Islet of Langerhans (tissue), 1 donor: ENCODE measurements around the gene FLCN.
"Not testable (repeated sequence)": the region's sequence is repeated elsewhere in the genome, so short reads cannot be mapped to it uniquely, and the experiment has no call there.

Experiments
- FAIRE-seq: peaks from one replicate; lab custom pipeline; 2011; peaks lifted over from hg19 to GRCh38; lab: Jason Lieb, UNC

Gene FLCN

DNA sequence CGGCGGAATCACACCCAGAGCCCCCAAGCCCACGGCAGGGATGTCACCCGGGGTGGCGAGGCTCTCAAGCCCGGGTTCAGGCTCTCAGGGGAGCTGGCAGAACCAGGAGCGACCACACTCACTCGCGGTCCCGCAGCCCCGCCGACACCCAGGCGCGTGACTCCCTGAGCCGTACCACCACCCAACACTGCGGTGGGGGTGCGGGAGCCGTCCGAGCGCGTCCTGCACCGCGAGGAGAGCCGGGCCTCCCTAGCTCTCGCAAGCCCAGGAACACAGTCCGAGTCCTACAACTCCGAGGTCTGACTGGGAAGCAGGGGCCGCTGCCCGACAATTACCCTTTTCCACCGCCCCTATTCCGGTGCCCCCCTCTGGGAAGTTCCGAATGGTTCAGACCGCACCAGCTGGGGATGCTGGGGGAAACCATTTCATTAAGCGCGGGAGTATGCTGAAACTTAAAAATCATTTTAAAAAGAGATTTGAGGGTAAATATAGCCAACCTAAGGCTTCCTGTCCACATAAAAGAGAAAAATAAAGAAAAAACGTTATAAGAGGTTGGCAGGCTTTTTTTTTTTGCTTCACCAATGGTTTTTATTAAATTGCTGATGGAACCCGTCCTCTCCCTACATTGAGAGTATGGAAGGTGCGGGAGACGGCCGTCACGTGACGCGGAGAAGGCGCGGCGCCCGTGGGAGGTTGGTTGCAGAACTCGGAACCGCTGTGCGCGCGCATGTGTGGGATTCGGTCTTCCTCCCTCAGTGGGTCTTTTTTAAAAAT, at the start of gene FLCN:
TSS of gene FLCN (minus strand) at position 143 of the 774 bp plus-strand sequence. CDS start 9,031 bp downstream, outside the sequence.
- peak; percentile 82 for FAIRE-seq

GRCh38 chr17:17285951-17286350, 49.0 kb upstream of the FLCN start:
- FAIRE-seq: no peak

DNA sequence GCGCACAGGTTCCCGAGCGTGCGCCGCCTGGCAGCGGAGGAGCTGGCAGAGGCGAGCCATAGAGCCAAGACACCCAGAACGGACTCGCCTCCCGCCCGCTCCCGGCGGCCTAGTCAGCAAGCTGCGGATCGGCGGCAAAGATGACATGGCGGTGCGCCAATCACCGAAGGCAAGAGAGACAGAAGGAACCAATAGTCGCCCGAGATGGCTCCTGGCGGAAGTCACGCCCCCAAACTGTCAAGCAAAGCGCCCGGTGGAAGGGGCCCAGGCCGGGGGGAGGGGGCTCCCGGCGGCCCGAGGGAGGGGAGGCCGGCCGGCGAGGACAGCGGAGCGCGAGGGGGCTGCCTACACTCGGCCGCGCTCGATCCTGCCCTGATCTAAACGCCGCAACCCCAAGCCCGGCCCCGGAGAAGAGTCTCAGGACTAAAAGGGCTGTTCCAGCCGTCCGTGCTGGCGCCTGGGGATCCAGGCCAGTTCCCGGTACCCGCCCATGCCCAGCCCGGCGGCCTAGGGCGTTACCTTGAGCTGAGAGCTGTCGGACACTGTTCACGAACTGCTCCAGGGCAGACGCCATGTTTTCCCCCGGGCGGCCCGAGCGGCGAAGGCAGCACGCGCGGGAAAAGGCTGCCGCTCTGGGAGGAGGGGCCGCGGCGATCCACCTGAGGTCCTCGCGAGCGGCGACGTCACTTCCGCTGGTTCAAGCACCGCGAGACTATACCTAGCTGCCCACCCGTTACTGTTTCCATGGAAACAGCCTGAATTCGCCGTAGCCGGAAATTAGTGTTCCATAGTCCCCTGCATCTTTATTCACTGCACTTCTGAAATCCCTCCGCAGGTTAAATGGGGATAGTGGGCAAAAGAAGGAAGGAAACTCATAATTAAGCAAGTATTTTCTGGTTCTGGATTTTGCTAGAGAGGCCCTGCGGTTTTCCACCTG, 43.9 kb upstream of the FLCN start, which contains the start of gene COPS3:
TSS of gene COPS3 (minus strand) at position 634 of the 937 bp plus-strand sequence. CDS start at position 574, 60 bp downstream.
- peak; percentile 95 for FAIRE-seq

DNA sequence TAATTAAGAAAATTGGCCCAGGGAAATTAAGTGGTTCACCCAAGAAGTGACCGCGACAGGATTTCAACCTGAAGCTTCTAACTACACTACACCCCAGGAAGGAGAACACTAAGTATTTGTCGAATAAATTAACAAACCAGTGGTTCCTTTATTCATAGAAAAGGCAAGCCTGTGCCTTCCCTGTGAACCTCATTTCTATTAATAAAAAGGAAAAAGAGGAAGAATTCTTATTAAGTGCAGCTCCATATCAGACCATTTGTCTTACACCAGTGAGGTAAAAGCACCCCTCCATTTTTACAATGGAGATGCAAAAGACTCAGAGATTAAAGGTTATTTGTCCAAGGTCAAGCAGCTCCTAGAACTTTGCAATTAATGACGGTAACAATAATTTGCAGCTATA, 42.3 kb upstream of the FLCN start:
- no peak for FAIRE-seq

GRCh38 chr17:17277431-17277830, 40.5 kb upstream of the FLCN start:
- FAIRE-seq: not testable (repeated sequence)

DNA sequence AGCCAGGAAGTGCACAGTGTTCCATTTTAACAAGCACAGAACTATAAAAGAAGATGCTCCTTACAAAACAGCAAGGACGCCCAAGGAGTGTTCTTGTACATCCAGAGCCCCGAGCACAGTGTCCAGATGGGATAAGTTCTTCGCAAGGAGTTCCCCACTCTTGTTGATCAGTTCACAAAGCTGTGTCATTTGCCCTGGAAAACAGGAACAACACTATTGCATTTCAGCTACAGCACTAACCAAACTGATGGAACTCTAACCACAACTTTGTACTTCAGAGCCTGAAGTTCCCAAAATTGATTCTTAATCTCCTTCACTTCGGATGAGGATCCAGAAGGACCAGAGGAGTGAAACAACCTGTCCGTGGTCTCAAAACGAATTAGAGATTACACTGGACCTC, 39.0 kb upstream of the FLCN start:
- no peak for FAIRE-seq

DNA sequence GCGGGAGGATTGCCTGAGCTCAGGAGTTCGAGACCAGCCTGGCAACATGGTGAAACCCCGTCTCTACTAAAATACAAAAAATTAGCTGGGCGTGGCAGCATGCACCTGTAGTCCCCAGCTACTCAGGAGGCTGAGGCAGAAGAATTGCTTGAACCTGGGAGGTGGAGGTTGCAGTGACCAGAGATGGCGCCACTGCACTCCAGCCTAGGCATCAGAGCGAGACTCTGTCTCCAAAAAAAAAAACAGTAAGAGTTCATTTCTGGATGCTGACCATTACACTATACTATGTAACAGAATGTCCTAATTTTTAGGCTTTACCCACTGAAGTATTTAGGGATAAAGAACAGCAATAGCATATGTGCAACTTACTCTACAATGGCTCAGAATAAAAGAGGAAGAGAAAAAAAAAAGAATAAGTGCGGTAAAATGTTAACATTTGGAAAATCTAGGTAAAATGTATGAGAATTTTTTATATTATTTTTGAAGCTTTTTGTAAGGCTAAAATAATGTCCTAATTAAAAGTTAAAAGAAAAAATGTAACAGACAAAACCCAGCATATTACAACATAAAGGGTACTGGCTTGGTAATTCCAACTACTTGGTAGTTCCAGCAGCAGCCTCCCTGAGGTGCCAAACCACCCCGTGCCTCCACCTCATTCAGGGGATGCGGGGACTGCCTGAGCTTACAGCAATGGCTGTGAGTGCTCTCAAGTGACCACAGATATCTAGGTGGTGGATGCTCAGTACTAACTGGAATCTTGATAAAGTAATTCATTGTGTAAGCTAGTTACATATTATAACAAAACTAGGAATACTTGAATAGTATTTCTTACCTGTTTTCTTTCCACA, 33.2 kb upstream of the FLCN start:
- FAIRE-seq: no peak

DNA sequence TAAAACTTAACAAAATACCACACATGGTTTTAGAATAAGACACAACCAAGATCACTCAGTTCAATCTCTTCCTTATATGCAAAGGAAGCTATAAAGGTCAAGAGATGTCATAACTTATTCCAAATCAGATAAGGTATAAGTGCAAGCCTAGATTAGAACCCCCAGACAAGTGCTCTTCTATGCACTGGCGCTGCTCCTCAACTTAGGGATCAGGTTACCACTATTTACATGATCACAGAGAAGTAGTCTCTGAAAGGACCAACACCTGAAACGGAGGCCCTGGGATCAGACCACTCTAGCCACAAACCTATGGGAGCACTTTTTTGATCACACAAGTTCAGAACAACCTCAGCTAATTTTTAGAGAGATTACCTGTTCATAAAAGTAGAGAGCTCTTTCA, 27.5 kb upstream of the FLCN start:
- FAIRE-seq: no peak

DNA sequence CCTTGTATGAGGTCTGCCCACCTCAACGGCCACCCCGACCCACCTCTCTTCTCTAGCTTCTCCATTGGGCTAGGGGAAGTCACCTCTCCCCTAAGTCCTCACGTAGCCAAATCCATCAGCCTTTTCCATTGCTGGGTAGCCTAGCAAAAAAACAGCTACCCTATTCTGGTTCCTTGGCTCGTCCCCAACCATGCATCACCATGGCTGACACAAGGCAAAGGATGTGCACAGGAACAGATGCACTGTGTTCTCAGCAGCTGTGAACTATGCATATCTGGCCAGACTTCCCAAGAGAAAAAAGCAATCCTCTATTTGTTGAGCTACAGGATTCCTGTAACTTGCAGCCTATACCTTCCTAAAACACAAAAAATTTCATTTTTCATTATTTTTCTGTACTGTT, 22.0 kb upstream of the FLCN start:
- no peak for FAIRE-seq

DNA sequence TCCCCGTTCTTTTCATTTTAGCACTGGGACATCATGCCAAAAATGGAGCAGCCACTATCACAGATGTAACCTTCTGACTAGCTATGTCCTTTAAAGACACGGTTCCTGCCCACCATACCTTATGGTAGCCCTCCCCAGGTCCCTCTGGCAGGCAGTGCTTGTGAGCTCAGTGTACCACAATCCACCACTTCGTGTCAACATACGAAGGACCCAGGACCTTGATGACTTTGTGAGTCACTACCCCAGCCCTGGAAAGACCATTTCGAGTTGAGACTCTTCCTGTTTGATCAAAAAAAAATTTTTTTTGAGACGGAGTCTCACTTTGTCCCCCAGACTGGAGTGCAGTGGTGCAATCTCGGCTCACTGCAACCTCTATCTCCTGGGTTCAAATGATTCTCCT, 21.0 kb upstream of the FLCN start:
- no peak for FAIRE-seq

DNA sequence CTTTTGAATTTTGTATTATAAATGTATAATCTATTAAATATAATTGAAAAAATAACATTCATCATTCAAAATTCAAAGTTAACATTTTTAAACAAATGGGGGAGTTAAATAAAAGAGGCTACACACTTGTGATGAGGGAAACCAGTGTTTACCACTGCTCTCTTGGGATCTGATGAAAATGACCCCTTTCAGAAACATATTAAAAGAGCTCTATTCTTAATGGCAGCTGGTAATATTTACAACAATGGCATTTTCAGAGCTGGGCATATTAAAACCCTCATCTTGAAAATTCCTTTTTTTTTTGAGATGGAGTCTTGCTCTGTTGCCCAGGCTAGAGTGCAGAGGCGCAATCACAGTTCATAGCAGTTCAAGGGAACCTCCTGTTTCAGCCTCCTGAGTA, 19.3 kb upstream of the FLCN start:
- no peak for FAIRE-seq

DNA sequence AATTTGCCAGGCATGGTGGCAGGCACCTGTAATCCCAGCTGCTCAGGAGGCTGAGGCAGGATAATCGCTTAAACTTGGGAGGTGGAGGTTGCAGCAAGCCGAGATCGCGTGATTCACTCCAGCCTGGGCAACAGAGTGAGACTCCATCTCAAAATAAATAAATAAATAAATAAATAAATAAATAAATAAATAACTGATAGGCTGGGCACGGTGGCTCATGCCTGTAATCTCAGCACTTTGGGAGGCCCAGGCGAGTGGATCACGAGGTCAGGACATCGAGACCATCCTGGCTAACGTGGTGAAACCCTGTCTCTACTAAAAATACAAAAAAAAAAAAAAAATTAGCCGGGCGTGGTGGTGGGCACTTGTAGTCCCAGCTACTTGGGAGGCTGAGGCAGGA, 18.7 kb upstream of the FLCN start:
- not testable (repeated sequence) for FAIRE-seq

GRCh38 chr17:17254036-17254435, 17.1 kb upstream of the FLCN start:
- no peak for FAIRE-seq

DNA sequence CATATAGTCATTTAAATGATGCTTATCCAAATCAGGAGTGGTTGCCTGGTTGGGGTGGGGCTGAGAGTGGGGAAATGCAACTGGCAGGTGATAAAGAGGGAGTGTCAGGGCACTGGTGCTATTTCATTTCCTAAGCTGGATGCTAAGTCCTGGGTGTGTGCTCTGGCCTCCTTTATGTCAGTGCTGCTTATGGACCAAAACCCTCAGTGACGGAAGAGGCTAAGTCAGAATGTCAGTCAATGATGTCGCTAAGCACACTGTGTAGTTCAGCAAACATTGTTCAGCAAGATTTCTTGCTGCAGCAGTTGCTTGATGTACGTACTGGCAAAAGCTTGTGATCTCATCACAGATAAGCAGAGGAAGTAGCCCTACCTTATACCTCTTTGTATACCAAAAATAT, 16.4 kb upstream of the FLCN start:
- no peak for FAIRE-seq

- FAIRE-seq: no peak
Measured at GRCh38 chr17:17252149-17252661, 15.2 kb upstream of the FLCN start.

DNA sequence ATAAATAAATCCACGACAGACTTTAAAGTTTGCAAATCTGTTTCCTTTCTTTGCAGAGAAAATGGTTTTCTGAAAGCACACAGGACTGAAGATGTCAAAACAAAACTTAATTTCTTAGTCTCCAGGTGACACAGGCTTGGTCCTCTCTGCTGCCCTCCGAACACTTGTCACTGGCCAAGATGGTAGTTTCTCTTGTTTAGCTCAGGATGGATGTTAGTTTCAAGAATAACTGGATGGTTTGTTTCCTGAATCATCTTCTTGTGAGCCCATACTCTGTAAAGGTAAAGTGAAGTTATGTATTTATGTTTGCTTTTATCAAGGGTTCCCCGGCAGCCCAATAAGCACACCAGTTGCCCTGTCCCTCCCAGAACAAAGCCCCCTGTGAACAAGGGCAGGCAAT, 9.9 kb upstream of the FLCN start:
- no peak for FAIRE-seq

DNA sequence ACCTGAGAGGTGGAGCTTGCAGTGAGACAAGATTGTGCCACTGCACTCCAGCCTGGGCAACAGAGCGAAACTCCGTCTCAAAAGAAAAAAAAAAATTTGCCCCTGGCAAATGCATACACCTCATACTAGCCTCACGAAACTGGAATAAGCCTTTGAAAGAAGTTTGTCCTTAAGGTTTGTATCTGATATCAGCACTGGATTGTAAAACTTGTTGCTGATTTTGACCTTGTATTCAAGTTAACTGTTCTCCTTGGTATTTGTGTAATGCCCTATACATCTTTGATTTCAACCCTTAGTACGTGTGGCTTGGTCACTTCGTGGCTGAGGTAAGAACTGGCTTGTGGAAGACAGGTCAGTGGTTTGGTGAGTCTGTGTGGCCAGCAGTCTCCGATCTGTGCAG, 6.2 kb upstream of the FLCN start:
- no peak for FAIRE-seq

DNA sequence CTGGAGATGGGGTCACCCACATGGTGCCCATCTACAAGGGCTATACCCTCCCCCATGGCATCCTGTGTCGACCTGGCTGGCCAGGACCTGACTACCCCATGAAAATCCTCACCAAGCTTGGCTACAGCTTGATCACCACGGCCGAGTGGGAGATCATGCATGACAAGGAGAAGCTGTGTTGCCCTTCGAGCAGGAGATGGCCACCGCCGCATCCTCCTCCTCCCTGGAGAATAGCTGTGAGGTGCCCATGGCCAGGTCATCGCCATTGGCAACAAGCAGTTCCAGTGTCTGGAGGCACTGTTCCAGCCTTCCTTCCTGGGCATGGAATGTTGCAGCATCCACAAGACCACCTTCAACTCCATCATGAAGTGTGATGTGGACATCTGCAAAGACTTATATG, 5.3 kb upstream of the FLCN start:
- no peak for FAIRE-seq

DNA sequence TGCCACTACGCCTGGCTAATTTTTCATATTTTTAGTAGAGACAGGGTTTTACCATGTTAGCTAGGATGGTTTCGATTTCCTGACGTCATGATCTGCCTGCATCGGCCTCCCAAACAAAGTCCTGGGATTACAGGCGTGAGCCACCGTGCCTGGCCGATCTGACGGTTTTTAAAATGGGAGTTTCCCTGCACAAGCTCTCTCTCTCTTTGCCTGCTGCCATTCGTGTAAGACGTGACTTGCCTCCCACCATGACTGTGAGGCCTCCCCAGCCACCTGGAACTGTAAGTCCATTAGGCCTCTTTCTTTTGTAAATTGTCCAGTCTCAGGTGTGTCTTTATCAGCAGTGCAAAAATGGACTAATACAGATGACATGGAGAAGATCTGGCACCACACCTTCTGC, 4.7 kb upstream of the FLCN start:
- FAIRE-seq: no peak

GRCh38 chr17:17239832-17240231, 2.9 kb upstream of the FLCN start:
- FAIRE-seq: no peak

DNA sequence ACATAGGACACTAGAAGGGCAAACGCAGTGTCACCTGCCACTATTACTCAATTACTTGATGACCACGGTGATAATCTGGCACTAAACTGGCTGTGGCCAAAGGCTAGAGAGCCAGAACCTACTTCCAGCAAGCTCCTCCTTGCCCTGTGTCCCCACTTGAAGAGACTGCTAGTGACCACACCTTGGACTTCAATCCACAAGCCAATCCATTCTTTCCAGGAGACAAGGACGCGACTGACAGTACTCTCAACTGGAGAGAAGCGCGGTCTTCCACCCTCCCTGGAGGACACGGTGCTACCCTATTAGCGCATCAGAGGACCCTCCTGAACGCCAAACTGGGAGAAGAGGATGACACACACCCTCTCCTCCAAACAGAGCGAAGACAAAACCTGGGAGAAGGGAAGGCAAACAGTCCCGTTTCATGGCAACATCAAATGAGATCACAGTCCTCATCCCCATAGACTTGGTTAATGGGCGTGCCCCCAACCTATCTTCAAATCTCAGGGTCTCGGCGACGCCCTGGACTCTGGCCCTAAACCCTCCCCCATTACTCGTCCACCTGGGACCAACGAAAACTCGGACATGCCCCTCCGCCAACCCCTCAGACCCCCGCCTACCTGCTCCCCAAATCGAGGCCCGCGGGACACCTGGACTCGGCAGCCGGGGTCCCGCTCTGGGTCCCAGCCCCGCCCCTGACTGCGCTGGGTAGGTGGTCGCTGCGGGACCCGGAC, 508 bp downstream of the FLCN start:
- FAIRE-seq: no peak
